HG03108 (cell line): Measurements from ENCODE around the gene GABRA5.

ENCODE experiments used
- ATAC-seq: cut with Tn5 transposase; IDR thresholded peaks from one replicate; pipeline ENCODE4 v1.9.1; 2021; ENCODE audit warnings: moderate library complexity; ENCODE audit not compliant: unreplicated experiment

GABRA5 gene

GRCh38 chr15:26921433-26921832 lies 54.6 kb downstream of the GABRA5 start:
- ATAC-seq, result no peak

GRCh38 chr15:26926081-26926480 lies 59.2 kb downstream of the GABRA5 start:
- no peak for ATAC-seq

GRCh38 chr15:26928051-26928450 lies 61.2 kb downstream of the GABRA5 start:
- no peak for ATAC-seq

- no peak for ATAC-seq
Observed at GRCh38 chr15:26929588-26929987, 62.7 kb downstream of the GABRA5 start.

- ATAC-seq, result no peak
Observed at GRCh38 chr15:26934848-26935247, 68.0 kb downstream of the GABRA5 start.

- no peak for ATAC-seq
Observed at GRCh38 chr15:26935322-26935721, 68.5 kb downstream of the GABRA5 start.

GRCh38 chr15:26936502-26936901 lies 69.6 kb downstream of the GABRA5 start:
- no peak for ATAC-seq

GRCh38 chr15:26937134-26937533 lies 70.3 kb downstream of the GABRA5 start:
- ATAC-seq, result no peak

GRCh38 chr15:26939398-26939797 lies 72.5 kb downstream of the GABRA5 start:
- no peak for ATAC-seq

GRCh38 chr15:26941489-26941888 lies 74.6 kb downstream of the GABRA5 start:
- ATAC-seq, result no peak

- no peak for ATAC-seq
Observed at GRCh38 chr15:26943866-26944265, 77.0 kb downstream of the GABRA5 start.

- no peak for ATAC-seq
Observed at GRCh38 chr15:26945046-26945445, 78.2 kb downstream of the GABRA5 start.

- ATAC-seq, result no peak
Observed at GRCh38 chr15:26950001-26950400, 83.1 kb downstream of the GABRA5 start.

GRCh38 chr15:26954403-26954802 lies 87.5 kb downstream of the GABRA5 start:
- ATAC-seq, result no peak

- ATAC-seq, result no peak
Observed at GRCh38 chr15:26967719-26968269, 100.9 kb downstream of the GABRA5 start.

- ATAC-seq, result no peak
Observed at GRCh38 chr15:26968806-26969205, 101.9 kb downstream of the GABRA5 start.

GRCh38 chr15:26970712-26971210 lies 103.9 kb downstream of the GABRA5 start, which contains the start of gene GABRG3:
Gene GABRG3, plus strand, starts transcription at chr15:26971181.
- ATAC-seq, result no peak

GRCh38 chr15:26971271-26972018 lies 104.6 kb downstream of the GABRA5 start:
- ATAC-seq, result no peak

- no peak for ATAC-seq
Observed at GRCh38 chr15:26972636-26973035, 105.8 kb downstream of the GABRA5 start.

- ATAC-seq, result no peak
Observed at GRCh38 chr15:26974120-26974780, 107.4 kb downstream of the GABRA5 start.

- ATAC-seq, result no peak
Observed at GRCh38 chr15:26981492-26981891, 114.6 kb downstream of the GABRA5 start.

GRCh38 chr15:26983822-26984221 lies 117.0 kb downstream of the GABRA5 start:
- ATAC-seq, result no peak
